Neuronal stem cell (in vitro differentiated cells): Measurements from ENCODE around the gene OBSCN.

Experiments used
- DNase-seq: peaks from one replicate; pipeline ENCODE4 v3.0.0-alpha.2; 2013; ENCODE audit warnings: low spot score
- H2AFZ ChIP-seq: one replicate; pipeline ENCODE4 v1.6.1; 2013; ENCODE audit warnings: mild to moderate bottlenecking, low read length, inconsistent platforms
- H2AK5ac ChIP-seq: 2 replicates; pipeline ENCODE4 v1.6.1; 2013; ENCODE audit warnings: low read depth, mild to moderate bottlenecking, inconsistent platforms, low read length, moderate library complexity, mixed read lengths
- H2BK120ac ChIP-seq: 2 replicates; pipeline ENCODE4 v1.6.1; 2013; ENCODE audit warnings: low read depth, mild to moderate bottlenecking, inconsistent platforms, low read length, moderate library complexity, mixed read lengths
- H2BK12ac ChIP-seq: one replicate; pipeline ENCODE4 v1.6.1; 2013; ENCODE audit warnings: low read length, inconsistent platforms
- H2BK15ac ChIP-seq: 2 replicates; pipeline ENCODE4 v1.6.1; 2013; ENCODE audit warnings: mild to moderate bottlenecking, low read length, inconsistent platforms, mixed read lengths
- H2BK5ac ChIP-seq: one replicate; pipeline ENCODE4 v1.6.1; 2013; ENCODE audit warnings: inconsistent platforms, mild to moderate bottlenecking, low read length, moderate library complexity
- H3K14ac ChIP-seq: one replicate; pipeline ENCODE4 v1.6.1; 2013; ENCODE audit warnings: low read length, inconsistent platforms
- H3K18ac ChIP-seq: 2 replicates; pipeline ENCODE4 v1.6.1; 2013; ENCODE audit warnings: low read length, inconsistent platforms
- H3K23ac ChIP-seq: 2 replicates; pipeline ENCODE4 v1.6.1; 2013; ENCODE audit warnings: low read depth, mild to moderate bottlenecking, mixed read lengths, low read length, inconsistent platforms; ENCODE audit not compliant: poor library complexity
- H3K27ac ChIP-seq: replicated peaks from 3 replicates; pipeline ENCODE4 v1.5.1; 2013; ENCODE audit warnings: low read length, inconsistent platforms
- H3K27me3 ChIP-seq, 3 experiments: 2 replicates each; pipeline ENCODE4 v1.6.1; 2013; ENCODE audit warnings: low read length in 3 of 3, mild to moderate bottlenecking in 2 of 3, inconsistent platforms in 1 of 3, low read depth in 1 of 3, mixed read lengths in 1 of 3, moderate library complexity in 1 of 3; ENCODE audit not compliant: control insufficient read depth in 3 of 3, insufficient read depth in 3 of 3
- H3K36me3 ChIP-seq, 2 donors: replicated peaks in 1 of 2; 2 replicates each; pipeline ENCODE4 v1.6.1; 2013; ENCODE audit warnings: low read length in 2 of 2; ENCODE audit not compliant: control insufficient read depth in 2 of 2, insufficient read depth in 2 of 2
- H3K4ac ChIP-seq: 2 replicates; pipeline ENCODE4 v1.6.1; 2013; ENCODE audit warnings: inconsistent platforms, mild to moderate bottlenecking, low read length, moderate library complexity
- H3K4me1 ChIP-seq, 2 donors: 1 replicate in 1 of 2; 2 replicates in 1 of 2; pipeline ENCODE4 v1.6.1; 2013; ENCODE audit warnings: low read length in 2 of 2, low read depth in 1 of 2; ENCODE audit not compliant: control insufficient read depth in 2 of 2, insufficient read depth in 1 of 2
- H3K4me2 ChIP-seq: one replicate; pipeline ENCODE4 v1.6.1; 2013; ENCODE audit warnings: mild to moderate bottlenecking, low read length, inconsistent platforms; ENCODE audit not compliant: insufficient read depth, poor library complexity, severe bottlenecking
- H3K4me3 ChIP-seq, 2 donors: 2 replicates each; pipeline ENCODE4 v1.5.1; 2013; ENCODE audit warnings: low read length in 2 of 2, mild to moderate bottlenecking in 2 of 2, inconsistent platforms in 1 of 2, moderate library complexity in 1 of 2
- H3K79me1 ChIP-seq: one replicate; pipeline ENCODE4 v1.6.1; 2013; ENCODE audit warnings: low read depth, mild to moderate bottlenecking, inconsistent platforms, low read length, moderate library complexity
- H3K9ac ChIP-seq: one replicate; pipeline ENCODE4 v1.6.1; 2013; ENCODE audit warnings: mild to moderate bottlenecking, low read depth, low read length, inconsistent platforms; ENCODE audit not compliant: poor library complexity
- H3K9me3 ChIP-seq, 2 donors: replicated peaks in 1 of 2; 2 replicates each; pipeline versions ENCODE3 to v1.6.1; 2013; ENCODE audit warnings: low read length in 2 of 2, mild to moderate bottlenecking in 2 of 2, inconsistent platforms in 1 of 2, low read depth in 1 of 2, mixed read lengths in 1 of 2, moderate library complexity in 1 of 2; ENCODE audit not compliant: control insufficient read depth in 2 of 2, insufficient read depth in 1 of 2
- H4K8ac ChIP-seq: one replicate; pipeline ENCODE4 v1.6.1; 2013; ENCODE audit warnings: low read depth, mild to moderate bottlenecking, inconsistent platforms, low read length, moderate library complexity
- H4K91ac ChIP-seq: one replicate; pipeline ENCODE4 v1.6.1; 2013; ENCODE audit warnings: low read length, low read depth, mild to moderate bottlenecking, inconsistent platforms; ENCODE audit not compliant: poor library complexity
- WGBS, 2 donors: extraction: QIAGEN DNeasy Blood & Tissue Kit; methylation state at CpG; one replicate each; pipeline ENCODE4 v1.1.7; 2013; ENCODE audit warnings: missing lambda C conversion rate in 2 of 2, mixed read lengths in 1 of 2; ENCODE audit not compliant: insufficient read length in 2 of 2, insufficient replicate concordance in 1 of 2; ENCODE audit errors: extremely low coverage in 2 of 2; 5-methylcytosine and 5-hydroxymethylcytosine counted together

Gene OBSCN

GRCh38 chr1:228359613-228360532, 152.0 kb downstream of the OBSCN start:
- H3K18ac ChIP-seq = no peak overlapping the region
- no peak for DNase-seq
- H4K8ac ChIP-seq = no peak overlapping the region
- no peak overlapping the region for H2AFZ ChIP-seq
- no CpG with 5 or more reads among the region's 45 CpGs for WGBS, 2 donors
- H3K9me3 ChIP-seq = peaks cover 0 to 9% of the 10 kb centered on the region in 2 donors
- H3K9ac ChIP-seq = peak overlapping the region; percentile 30
- H3K14ac ChIP-seq = peak overlapping the region; percentile 4
- peak overlapping the region; percentile 63 for H2AK5ac ChIP-seq
- H3K4me3 ChIP-seq = no peak overlapping the region
- no peak overlapping the region for H3K4me2 ChIP-seq
- H3K4ac ChIP-seq = no peak overlapping the region
- H4K91ac ChIP-seq = no peak overlapping the region
- H3K27me3 ChIP-seq = no peaks in the 10 kb centered on the region
- H2BK15ac ChIP-seq = no peak overlapping the region
- H2BK12ac ChIP-seq = no peak overlapping the region
- H3K36me3 ChIP-seq = peaks cover 0 to 4% of the 10 kb centered on the region in 2 donors
- no peak overlapping the region for H3K27ac ChIP-seq
- H3K23ac ChIP-seq = peak overlapping the region; percentile 8
- peaks cover 0 to 2% of the 10 kb centered on the region in 2 donors for H3K4me1 ChIP-seq
- peaks cover 2% of the 10 kb centered on the region for H3K79me1 ChIP-seq
- no peak overlapping the region for H2BK5ac ChIP-seq
- H2BK120ac ChIP-seq = no peak overlapping the region

GRCh38 chr1:228360533-228361313, 152.9 kb downstream of the OBSCN start:
- Histone ChIP-seq H2AFZ (no peak overlapping the region), H3K4me2 (no peak overlapping the region), H3K36me3 (peaks cover 0 to 3% of the 10 kb centered on the region in 2 donors), H2BK12ac (peak overlapping the region; percentile 41), H3K23ac (peak overlapping the region; percentile 85), H3K4me1 (peaks cover 0 to 2% of the 10 kb centered on the region in 2 donors), H2BK15ac (no peak overlapping the region), H3K4me3 (no peak overlapping the region), H3K14ac (peak overlapping the region; percentile 89), H4K91ac (no peak overlapping the region), H3K18ac (no peak overlapping the region), H3K79me1 (peaks cover 2% of the 10 kb centered on the region), H2AK5ac (no peak overlapping the region), H3K9ac (peak overlapping the region; percentile 63), H3K27me3 (no peaks in the 10 kb centered on the region), H2BK120ac (no peak overlapping the region), H2BK5ac (no peak overlapping the region), H3K27ac (no peak overlapping the region), H3K4ac (no peak overlapping the region), H4K8ac (peak overlapping the region; percentile 70), H3K9me3 (peaks cover 0 to 9% of the 10 kb centered on the region in 2 donors)
- no peak for DNase-seq
- no CpG with 5 or more reads among the region's 19 CpGs for WGBS, 2 donors

GRCh38 chr1:228361314-228362140, 153.7 kb downstream of the OBSCN start:
- no peak overlapping the region for H3K4ac ChIP-seq
- H4K8ac ChIP-seq = no peak overlapping the region
- H3K23ac ChIP-seq = peak overlapping the region; percentile 85
- peak overlapping the region; percentile 71 for H3K18ac ChIP-seq
- H2BK5ac ChIP-seq = no peak overlapping the region
- peaks cover 0 to 9% of the 10 kb centered on the region in 2 donors for H3K9me3 ChIP-seq
- H3K14ac ChIP-seq = no peak overlapping the region
- H3K36me3 ChIP-seq = no peaks in the 10 kb centered on the region
- H3K27ac ChIP-seq = no peak overlapping the region
- no peak overlapping the region for H3K4me3 ChIP-seq
- H3K79me1 ChIP-seq = peaks cover 4% of the 10 kb centered on the region
- H3K4me2 ChIP-seq = no peak overlapping the region
- H2BK12ac ChIP-seq = no peak overlapping the region
- H2BK15ac ChIP-seq = no peak overlapping the region
- no peaks in the 10 kb centered on the region for H3K27me3 ChIP-seq
- H3K4me1 ChIP-seq = peaks cover 0 to 2% of the 10 kb centered on the region in 2 donors
- peak overlapping the region; percentile 70 for H2AK5ac ChIP-seq
- no peak overlapping the region for H4K91ac ChIP-seq
- no peak overlapping the region for H2AFZ ChIP-seq
- no peak for DNase-seq
- no peak overlapping the region for H2BK120ac ChIP-seq
- no CpG with 5 or more reads among the region's 26 CpGs for WGBS, 2 donors
- H3K9ac ChIP-seq = no peak overlapping the region
